Stimulated activated CD8-positive, alpha-beta memory T cell treated with anti-CD3 and anti-CD28 coated beads, Interleukin-2, amount 100 ng/mL, for 48 hours (primary cell): Measurements from ENCODE around the gene GATA6.

Experiments
- DNase-seq, 2 donors: peaks; one replicate each; pipeline ENCODE4 v3.0.0-alpha.2; 2020; ENCODE audit warnings: low read depth in 2 of 2

The GATA6 gene

GRCh38 chr18:22241921-22242361 lies 72.6 kb downstream of the GATA6 start:
- no peak for DNase-seq

- DNase-seq, result no peak
Observed at GRCh38 chr18:22243513-22243912, 74.1 kb downstream of the GATA6 start.

- no peak for DNase-seq
Observed at GRCh38 chr18:22250026-22250425, 80.6 kb downstream of the GATA6 start.

GRCh38 chr18:22250591-22250996 lies 81.2 kb downstream of the GATA6 start:
- no peak for DNase-seq
